ENCODE measurements around the gene PAPSS1. TPM values are rescaled to one million over a fixed set of nuclear protein-coding genes. Genes with fewer than 3 reads are reported as not detected.
"Not testable (repeated sequence)": the region's sequence is repeated elsewhere in the genome, so short reads cannot be mapped to it uniquely, and the experiment has no call there.

PAPSS1 gene
- total and polyA plus RNA-seq, 2 experiments from 2014 or later: 69.6 to 69.9 TPM

DNA sequence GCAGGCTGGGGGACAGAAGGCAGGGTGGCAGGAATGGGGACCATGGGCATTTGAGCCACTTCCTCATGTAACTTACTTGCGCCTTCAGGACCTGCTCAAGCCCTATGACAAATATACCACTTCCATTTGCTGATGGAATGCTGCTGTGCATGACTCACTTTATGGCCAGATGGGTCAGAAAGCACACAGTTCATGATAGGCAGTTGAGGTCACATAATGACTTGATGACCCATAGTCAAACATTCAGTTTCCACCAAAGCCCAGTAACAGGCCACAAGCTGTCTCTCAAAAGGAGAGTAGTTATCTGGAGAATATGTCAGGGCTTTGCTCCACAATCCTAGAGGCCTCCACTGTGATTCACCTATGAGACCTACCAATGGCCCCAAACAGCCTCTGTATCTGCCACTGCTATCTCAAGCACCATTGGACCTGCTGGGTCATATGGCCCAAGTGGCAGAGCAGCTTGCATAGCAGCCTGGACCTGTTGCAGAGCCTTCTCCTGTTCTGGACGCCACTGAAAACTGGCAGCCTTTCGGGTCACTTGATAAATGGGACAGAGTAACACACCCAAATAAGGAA, 5.3 kb upstream of the PAPSS1 start:
- no peak for TF ChIP-seq EZH2 (IDR thresholded peaks at IDR 0.05; ENCODE audit: insufficient read depth, poor library complexity, severe bottlenecking)
- no peak for TF ChIP-seq EZH2phosphoT487 (IDR thresholded peaks at IDR 0.05; ENCODE audit: insufficient read depth, low read depth)
- Histone ChIP-seq H3K9me3 (ENCODE audit: low read depth) (no peaks in the 10 kb centered on the region), H3K4me3 (no peak overlapping the region), H4K20me1 (ENCODE audit: insufficient read depth) (no peaks in the 10 kb centered on the region), H3K79me2 (ENCODE audit: insufficient read depth) (no peaks in the 10 kb centered on the region), H3K9me2 (ENCODE audit: insufficient read depth) (no peaks in the 10 kb centered on the region), H3K4me2 (ENCODE audit: unreplicated experiment) (no peak overlapping the region), H3F3A (ENCODE audit: insufficient read depth) (no peaks in the 10 kb centered on the region), H2AFZ (no peak overlapping the region), H3K4me1 (ENCODE audit: insufficient read depth) (no peaks in the 10 kb centered on the region), H3K27me3 (replicated peaks; ENCODE audit: insufficient read depth) (no peaks in the 10 kb centered on the region), H3K9ac (no peak overlapping the region), H3K36me3 (ENCODE audit: low read depth) (no peaks in the 10 kb centered on the region), H3K27ac (no peak overlapping the region)
- in situ Hi-C loops (cut with MboI): no loop called here
- peak; percentile 24 for DNase-seq
- WGBS, 2 experiments (ENCODE audit: low coverage in 1 of 2, low lambda C conversion rate in 2 of 2, missing lambda C conversion rate in 2 of 2): 91 to 93% methylated on average over 3 of the region's 3 CpGs

- H3K4me1 ChIP-seq (ENCODE audit: insufficient read depth); H3K27ac ChIP-seq; H3K4me3 ChIP-seq; H3K9me3 ChIP-seq (ENCODE audit: low read depth); H3K9me2 ChIP-seq (ENCODE audit: insufficient read depth); in situ Hi-C loops (cut with MboI); H4K20me1 ChIP-seq (ENCODE audit: insufficient read depth); H3K27me3 ChIP-seq (replicated peaks; ENCODE audit: insufficient read depth); DNase-seq; H3K9ac ChIP-seq; H2AFZ ChIP-seq; H3K36me3 ChIP-seq (ENCODE audit: low read depth); H3K4me2 ChIP-seq (ENCODE audit: unreplicated experiment): not testable (repeated sequence)
- peaks cover 12% of the 10 kb centered on the region for H3K79me2 ChIP-seq (ENCODE audit: insufficient read depth)
- peaks cover 11% of the 10 kb centered on the region for H3F3A ChIP-seq (ENCODE audit: insufficient read depth)
- 6 to 15% methylated on average over 1 of the region's 1 CpG for WGBS, 2 experiments (ENCODE audit: low coverage in 1 of 2, low lambda C conversion rate in 2 of 2, missing lambda C conversion rate in 2 of 2)
These were observed 3.3 kb upstream of the PAPSS1 start for GRCh38 chr4:107723331-107723730.

DNA sequence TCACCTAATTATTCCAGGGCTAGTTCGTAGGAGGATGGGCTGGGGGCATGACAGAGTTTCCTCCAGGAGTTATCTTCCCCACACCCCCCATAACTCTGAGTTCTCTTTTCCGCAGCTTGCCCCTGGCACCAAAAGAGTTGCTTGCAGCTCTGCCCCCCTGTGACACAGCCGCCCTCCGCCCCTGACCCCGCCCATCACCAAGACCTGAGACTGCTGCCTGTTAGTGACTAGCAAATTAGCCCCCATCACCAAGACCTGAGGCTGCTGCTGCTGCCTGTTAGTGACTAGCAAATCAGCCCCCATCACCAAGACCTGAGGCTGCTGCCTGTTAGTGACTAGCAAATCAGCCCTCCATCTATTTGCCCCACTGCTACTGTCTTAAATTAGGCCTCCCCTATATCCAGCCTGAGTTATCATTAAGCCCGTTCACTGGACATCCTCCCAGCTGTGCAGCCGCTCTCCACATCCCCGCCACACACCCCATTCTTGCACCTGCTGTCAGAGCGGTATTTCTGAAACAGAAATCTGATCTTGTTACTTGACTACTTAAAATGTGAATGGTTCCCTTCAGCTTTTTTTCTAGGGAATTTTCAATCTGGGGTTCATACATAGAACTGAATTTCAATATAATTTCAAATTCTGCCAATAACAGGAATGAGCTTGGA, 1.5 kb upstream of the PAPSS1 start:
- no peaks in the 10 kb centered on the region for H3K4me1 ChIP-seq (ENCODE audit: insufficient read depth)
- no peaks in the 10 kb centered on the region for H3K27me3 ChIP-seq (replicated peaks; ENCODE audit: insufficient read depth)
- H3K4me3 ChIP-seq: peak overlapping the region; percentile 89
- DNase-seq: no peak
- no peaks in the 10 kb centered on the region for H3K36me3 ChIP-seq (ENCODE audit: low read depth)
- no peaks in the 10 kb centered on the region for H3K9me2 ChIP-seq (ENCODE audit: insufficient read depth)
- H3K9ac ChIP-seq: peak overlapping the region; percentile 79; the same call in 1 of the 2 replicates
- no peaks in the 10 kb centered on the region for H3K9me3 ChIP-seq (ENCODE audit: low read depth)
- peak overlapping the region; percentile 81 for H3K4me2 ChIP-seq (ENCODE audit: unreplicated experiment)
- peak overlapping the region; percentile 95 for H2AFZ ChIP-seq
- 36 to 42% methylated on average over 9 of the region's 9 CpGs for WGBS, 2 experiments (ENCODE audit: low coverage in 1 of 2, low lambda C conversion rate in 2 of 2, missing lambda C conversion rate in 2 of 2)
- peaks cover 30% of the 10 kb centered on the region for H3K79me2 ChIP-seq (ENCODE audit: insufficient read depth)
- TF ChIP-seq EZH2 (IDR thresholded peaks at IDR 0.05; ENCODE audit: insufficient read depth, poor library complexity, severe bottlenecking) (no peak), EZH2phosphoT487 (IDR thresholded peaks at IDR 0.05; ENCODE audit: insufficient read depth, low read depth) (no peak)
- H3K27ac ChIP-seq: no peak overlapping the region
- H3F3A ChIP-seq (ENCODE audit: insufficient read depth): peaks cover 14% of the 10 kb centered on the region
- in situ Hi-C loops (cut with MboI): no loop called here
- no peaks in the 10 kb centered on the region for H4K20me1 ChIP-seq (ENCODE audit: insufficient read depth)

GRCh38 chr4:107719207-107719921, 670 bp downstream of the PAPSS1 start:
- Histone ChIP-seq H3K36me3 (ENCODE audit: low read depth) (no peaks in the 10 kb centered on the region), H2AFZ (peak overlapping the region; percentile 95), H3K9ac (peak overlapping the region; percentile 79), H3F3A (ENCODE audit: insufficient read depth) (peaks cover 14% of the 10 kb centered on the region), H3K9me3 (ENCODE audit: low read depth) (no peaks in the 10 kb centered on the region), H3K4me2 (ENCODE audit: unreplicated experiment) (peak overlapping the region; percentile 94), H3K27me3 (replicated peaks; ENCODE audit: insufficient read depth) (no peaks in the 10 kb centered on the region), H3K79me2 (ENCODE audit: insufficient read depth) (peaks cover 52% of the 10 kb centered on the region), H4K20me1 (ENCODE audit: insufficient read depth) (no peaks in the 10 kb centered on the region), H3K4me1 (ENCODE audit: insufficient read depth) (0 out of 2 replicates have a peak, but pooled peaks cover 3% of the 10 kb centered on the region), H3K4me3 (peak overlapping the region; percentile 89), H3K27ac (peak overlapping the region; percentile 74), H3K9me2 (ENCODE audit: insufficient read depth) (no peaks in the 10 kb centered on the region)
- WGBS, 2 experiments (ENCODE audit: low coverage in 1 of 2, low lambda C conversion rate in 2 of 2, missing lambda C conversion rate in 2 of 2): 1% methylated on average over 18 to 28 of the region's 28 CpGs
- in situ Hi-C loops (cut with MboI): no loop called here
- peak; percentile 66 for DNase-seq
- no peak for TF ChIP-seq EZH2phosphoT487 (IDR thresholded peaks at IDR 0.05; ENCODE audit: insufficient read depth, low read depth)
- TF ChIP-seq EZH2 (IDR thresholded peaks at IDR 0.05; ENCODE audit: insufficient read depth, poor library complexity, severe bottlenecking): no peak

All from GM23248 (cell line).